HG03457 (cell line): ENCODE data around the gene GGN.
"Not testable (repeated sequence)": the region's sequence is repeated elsewhere in the genome, so short reads cannot be mapped to it uniquely, and the experiment has no call there.

ENCODE experiments used
- ATAC-seq: cut with Tn5 transposase; IDR thresholded peaks from one replicate; pipeline ENCODE4 v1.9.1; 2021; ENCODE audit warnings: moderate number of reproducible peaks; ENCODE audit not compliant: unreplicated experiment

GGN gene

DNA sequence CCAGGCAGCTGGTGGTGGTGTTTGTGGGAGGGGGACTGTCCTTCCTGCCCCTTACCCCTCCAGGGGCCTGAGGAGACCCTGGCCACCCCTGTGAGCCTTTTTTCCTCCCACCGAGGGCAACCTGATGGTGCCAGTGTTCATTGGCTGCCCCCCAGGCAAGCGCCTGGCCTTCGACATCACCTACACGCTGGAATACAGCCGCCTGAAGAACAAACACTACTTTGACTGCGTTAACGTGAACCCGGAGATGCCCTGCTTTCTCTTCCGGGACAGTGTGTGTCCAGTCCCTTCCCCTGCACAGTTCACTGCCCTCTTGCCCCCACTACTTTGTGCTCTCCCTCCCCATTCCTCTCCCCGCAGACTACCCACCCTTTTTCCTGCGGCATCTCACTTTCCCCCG is 20.8 kb downstream of the GGN start:
- no peak for ATAC-seq

DNA sequence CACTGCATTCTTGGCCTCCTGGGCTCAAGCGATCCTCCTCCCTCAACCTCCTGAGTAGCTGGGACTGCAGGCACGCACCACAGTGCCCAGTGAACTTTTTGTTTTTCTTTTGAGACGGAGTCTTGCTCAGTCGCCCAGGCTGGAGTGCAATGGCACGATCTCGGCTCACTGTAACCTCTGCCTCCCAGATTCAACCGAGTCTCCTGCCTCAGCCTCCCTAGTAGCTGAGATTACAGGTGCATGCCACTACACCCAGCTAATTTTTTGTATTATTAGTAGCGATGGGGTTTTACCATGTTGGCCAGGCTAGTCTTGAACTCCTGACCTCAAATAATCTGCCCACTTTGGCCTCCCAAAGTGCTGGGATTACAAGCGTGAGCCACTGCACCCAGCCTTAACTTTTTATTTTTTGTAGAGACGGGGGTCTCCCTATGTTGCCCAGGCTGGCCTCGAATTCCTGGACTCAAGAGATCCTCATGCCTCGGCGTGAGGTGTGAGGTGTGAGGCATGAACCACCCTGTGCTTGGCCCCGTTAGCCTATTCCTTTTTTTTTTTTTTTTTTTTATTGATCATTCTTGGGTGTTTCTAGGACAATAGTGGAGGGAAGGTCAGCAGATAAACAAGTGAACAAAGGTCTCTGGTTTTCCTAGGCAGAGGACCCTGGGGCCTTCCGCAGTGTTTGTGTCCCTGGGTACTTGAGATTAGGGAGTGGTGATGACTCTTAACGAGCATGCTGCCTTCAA is 24.7 kb downstream of the GGN start:
- not testable (repeated sequence) for ATAC-seq

DNA sequence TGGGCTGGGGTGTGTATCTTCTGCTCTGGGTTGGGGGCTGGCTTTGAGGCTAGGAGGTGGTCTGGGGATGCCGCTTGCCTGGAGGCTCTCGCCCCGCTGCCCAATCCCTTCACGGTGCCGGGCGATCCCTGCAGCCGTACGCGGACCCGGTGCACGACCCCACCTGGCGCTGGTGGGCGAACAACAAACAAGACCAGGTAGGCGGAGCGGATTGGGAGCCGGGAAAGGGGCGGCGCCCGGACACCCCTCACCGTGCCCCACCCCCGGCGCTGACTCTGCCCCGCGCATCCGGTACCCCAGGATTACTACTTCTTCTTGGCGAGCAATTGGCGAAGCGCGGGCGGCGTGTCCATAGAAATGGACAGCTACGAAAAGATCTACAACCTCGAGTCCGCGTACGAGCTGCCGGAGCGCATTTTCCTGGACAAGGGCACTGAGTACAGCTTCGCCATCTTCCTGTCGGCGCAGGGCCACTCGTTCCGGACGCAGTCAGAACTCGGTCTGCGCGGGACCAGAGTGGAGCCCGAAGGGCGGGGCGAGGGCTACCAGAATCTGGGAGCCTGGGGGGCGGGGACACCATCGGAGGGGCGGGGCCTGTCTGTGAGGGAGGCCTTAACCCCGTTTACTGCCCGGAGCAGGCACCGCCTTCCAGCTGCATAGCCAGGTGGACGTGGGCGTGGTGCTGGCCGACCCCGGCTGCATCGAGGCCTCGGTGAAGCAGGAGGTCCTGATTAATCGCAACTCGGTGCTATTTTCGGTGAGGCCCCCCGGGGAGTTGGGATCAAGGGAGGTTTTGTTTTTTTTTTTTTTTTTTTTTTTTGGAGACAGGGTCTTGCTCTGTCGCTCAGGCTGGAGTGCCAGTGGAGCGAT is 25.5 kb downstream of the GGN start:
- ATAC-seq: no peak

DNA sequence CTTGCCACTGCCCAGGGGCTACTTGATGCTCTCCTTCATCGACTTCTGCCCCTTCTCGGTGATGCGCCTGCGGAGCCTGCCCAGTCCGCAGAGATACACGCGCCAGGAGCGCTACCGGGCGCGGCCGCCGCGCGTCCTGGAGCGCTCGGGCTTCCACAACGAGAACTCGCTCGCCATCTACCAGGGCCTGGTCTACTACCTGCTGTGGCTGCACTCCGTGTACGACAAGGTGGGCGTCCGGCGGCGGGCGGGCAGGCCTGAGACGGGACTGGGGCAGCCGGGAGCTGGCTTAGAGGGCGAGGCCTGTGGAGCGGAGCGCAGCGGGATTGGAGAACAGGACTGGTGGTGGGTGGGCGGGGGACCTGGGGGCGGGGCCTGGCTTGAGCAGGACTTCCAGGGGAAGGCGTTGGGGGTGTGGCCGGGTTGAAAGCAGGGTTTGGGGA is 26.2 kb downstream of the GGN start:
- no peak for ATAC-seq

DNA sequence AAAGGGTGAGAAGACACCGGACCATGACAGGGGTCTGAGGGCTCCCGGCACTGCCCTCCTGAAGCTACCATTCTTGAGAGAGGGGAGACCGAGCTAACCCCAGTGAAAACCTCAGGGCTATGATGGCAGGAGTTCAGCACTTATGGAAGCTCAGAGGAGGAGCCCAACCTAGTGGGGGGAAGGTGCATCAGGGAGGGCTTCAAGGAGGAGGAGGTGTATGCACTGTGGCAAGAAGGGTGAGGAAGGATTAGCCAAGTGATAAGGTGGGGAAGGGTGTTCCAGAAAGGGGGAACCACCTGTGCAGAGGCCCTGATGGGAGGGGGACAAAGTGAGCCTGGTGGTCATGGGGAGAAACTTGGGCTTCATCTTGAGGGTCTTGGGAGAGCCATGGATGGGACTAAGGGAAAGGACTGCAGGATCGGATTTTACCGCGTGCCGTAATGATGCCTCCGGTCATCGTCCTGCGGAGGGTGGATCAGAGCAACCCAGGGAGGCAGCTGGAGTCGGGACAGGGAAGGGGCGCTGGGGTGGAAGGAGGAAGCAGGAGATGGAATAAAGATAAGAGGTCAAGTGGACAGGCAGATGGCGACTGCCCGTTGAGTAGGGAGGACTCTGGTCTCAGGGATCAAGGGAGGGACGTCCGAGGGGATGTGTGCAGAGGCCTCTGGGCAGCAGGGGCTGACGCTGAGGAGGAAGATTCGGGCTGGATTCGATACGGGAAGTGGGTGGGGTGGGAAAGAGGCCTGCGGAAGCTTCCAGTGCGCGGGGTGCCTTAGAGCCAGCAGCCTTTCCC is 26.8 kb downstream of the GGN start:
- no peak for ATAC-seq

DNA sequence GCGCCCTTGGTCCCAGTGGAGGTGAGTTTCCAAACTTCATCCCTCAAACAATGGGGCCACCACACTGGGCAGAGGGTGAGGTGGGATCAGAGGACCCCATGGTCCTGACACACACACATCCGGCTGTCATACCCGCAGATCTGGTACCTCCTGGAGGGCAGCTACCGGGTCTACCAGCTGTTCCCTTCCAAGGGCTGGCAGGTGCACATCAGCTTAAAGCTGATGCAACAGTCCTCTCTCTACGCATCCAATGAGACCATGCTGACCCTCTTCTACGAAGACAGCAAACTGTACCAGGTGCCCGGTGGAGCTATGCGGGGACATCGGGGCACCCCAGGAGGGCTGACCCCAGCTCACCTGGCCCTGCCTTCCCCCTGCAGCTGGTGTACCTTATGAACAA is 27.5 kb downstream of the GGN start:
- ATAC-seq: no peak

DNA sequence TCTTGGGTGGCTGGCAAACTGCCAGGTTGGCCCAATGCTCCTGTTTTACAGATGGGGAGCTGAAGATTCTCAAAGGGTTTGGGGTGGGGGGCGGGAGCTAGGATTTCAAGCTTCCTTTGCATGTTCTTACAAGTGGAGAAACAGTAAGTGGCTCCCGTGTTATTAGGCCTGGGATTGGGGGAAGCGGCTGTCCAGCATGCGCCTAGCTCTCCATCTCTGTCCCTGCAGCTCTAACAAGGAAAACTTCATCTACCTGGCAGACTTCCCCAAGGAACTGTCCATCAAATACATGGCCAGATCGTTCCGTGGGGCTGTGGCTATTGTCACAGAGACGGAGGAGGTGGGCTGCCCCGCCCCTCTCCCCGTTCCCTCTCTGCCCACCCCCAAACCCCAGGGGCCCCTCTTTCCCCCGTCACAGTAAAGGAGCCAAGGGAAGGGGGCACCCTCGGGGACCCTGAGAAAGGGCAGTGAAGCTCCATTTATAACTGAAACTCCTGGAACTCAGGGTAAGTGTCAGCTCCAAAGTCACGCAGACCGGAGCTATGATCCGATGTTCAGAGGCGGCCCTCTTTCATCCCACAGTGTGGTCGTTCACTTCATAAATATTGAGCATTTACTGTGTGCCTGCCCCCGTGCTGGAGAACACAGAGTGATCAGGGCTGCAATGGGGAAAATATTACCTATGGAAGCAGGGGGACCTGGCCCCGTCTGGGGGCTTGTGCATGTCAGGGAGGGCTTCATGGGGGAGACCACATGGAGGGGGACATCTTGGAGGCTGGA is 28.4 kb downstream of the GGN start:
- no peak for ATAC-seq

DNA sequence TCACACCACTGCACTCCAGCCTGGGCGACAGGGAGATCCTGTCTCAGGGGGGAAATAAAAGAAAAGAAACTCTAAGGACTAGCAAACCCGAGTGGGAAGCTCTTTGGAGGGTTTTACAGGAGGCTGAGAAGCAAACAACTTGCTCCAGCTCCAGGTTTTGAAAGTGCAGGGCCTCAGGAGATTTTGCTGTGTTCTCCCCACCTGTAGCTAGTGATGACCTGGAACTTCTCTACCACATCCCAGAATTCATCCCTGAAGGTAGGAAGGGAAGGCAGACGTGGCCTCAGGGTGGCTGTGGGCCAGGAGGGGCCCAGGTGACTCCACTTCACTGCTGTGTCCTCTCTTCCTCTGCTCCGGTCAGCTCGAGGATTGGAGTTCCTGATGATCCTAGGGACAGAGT is 29.8 kb downstream of the GGN start:
- ATAC-seq: no peak

DNA sequence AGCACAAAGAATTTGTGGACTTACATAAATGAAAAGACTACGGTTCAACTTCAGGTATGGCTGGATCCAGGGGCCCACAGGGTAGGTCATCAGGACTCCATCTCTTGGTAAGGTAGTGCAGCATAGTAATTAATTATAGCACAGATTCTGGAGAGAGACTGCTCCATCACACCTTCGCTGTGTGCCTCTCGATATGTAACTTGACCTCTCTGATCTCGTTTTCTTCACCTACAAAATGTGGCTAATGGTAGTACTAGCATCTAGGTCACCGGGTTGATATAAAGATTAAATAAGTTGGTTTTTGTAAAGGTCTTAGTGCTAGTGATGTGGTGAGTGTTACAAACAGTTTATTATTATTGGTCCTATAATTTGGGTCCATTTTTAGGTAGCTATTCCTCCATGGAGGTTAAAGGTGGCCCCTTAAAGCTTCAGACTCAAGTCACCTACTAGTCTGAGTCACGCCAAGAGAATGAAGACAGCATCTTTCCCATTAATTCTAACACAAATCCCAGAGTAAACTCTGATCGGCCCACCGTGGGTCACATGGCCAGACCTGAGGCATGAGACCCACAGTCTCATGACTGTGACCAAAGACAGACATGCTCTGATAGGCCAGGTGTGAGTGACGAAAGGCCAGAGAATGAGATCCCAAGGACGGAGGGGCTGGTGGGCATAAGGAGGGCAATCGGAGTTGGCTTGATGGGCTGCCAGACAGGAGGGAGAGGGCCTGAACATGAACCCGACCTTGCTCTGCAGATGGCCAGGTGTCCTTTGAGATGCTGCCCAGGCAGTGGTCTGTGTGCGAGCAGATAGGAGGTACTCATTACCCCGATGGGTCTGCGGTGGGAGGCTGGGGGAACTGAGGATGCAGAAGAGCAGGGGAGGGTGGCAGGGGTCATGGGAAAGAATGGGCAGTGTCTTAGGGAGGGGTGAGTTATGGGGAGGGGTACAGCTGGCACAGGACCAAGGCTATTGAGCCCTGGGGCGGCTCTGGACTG is 31.8 kb downstream of the GGN start:
- ATAC-seq: no peak

DNA sequence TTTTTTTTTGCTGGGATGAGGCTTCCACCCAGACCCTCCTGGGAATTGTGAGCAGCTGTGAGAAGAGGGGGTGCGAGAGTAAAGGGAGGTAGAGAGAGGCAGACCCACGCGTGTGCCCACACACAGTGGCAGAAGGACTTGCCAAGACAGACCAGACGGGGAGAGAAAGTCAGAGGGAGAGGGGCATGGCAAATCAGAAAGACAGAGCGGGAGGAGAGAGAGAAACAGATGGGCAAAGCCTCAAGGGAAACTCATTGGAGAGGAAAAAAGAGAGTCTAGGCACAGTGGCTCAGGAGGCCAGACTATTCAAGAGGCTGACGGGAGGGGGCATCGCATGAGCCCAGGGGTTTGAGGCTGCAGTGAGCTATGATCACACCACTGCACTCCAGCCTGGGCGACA is 35.2 kb downstream of the GGN start:
- ATAC-seq: no peak

DNA sequence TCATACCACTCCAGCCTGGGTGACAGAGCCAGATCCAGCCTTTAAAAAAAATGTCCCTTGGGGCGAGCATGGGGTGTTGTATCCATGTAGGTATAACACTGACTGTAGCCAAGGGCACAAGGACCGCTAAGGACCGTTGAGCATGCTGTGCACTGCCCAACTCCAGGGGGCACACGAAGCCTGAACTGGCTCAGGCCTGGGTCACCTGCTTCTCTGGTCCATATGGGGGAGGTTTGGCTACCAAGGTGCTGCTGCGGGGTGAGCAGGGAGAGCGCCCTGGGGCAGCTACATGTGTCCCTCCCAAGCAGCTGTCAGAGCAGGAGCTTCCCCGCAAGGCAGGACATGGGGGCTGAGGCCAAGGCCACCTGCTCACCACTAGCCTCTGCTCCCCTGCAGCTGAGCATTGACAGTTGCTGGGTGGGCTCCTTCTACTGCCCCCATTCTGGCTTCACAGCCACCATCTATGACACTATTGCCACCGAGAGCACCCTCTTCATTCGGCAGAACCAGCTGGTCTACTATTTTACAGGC is 35.9 kb downstream of the GGN start:
- no peak for ATAC-seq

DNA sequence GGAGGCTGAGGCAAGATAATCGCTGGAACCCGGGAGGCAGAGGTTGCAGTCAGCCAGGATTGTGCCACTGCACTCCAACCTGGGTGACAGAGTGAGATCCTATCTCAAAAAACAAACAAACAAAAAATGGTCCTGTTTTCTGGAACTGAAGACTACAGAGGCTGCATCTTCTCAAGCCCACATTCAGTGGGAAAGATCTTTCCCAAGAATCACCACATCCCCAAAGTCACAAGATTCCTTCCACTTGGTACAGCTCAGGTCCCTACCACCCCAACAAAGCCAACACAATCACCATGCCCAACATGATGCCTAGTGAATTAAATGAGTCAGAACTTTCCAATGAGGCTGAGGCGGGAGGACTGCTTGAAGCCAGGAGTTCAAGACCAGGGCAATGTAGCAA is 37.0 kb downstream of the GGN start:
- ATAC-seq: no peak

DNA sequence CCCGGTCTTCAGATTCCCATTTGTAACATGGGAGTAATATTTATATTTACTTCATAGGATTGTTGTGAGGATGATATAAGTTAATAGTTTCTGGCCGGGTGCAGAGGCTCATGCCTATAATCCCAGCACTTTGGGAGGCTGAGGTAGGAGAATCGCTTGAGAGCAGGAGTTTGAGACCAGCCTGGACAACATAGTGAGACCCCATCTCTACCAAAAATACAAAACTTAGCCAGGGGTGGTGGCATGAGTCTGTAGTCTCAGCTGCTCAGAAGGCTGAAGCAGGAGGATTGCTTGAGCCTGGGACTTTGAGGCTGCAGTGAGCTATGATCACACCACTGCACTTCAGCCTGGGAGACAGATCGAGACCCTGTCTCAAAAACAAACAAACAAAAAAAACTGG is 41.0 kb downstream of the GGN start:
- no peak for ATAC-seq

DNA sequence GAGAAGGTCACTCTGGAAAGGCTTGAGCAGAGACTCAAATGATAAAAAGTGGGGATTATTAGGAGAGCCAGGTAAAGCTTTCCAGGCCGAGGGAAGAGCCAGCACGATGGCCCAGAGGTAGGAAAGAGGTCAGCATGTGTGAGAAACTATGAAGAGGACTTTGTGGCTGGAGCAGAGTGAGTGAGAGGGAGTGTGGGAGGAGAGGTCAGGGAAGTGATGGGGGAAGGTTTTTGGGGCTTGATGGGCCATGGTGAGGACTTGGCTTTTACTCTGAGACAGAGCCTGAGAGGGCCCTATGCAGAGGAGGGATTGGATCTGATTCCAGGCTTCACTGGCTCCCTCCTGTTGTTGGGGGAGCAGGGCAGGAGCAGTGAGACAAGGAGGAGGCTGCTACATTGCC is 46.9 kb downstream of the GGN start:
- no peak for ATAC-seq

DNA sequence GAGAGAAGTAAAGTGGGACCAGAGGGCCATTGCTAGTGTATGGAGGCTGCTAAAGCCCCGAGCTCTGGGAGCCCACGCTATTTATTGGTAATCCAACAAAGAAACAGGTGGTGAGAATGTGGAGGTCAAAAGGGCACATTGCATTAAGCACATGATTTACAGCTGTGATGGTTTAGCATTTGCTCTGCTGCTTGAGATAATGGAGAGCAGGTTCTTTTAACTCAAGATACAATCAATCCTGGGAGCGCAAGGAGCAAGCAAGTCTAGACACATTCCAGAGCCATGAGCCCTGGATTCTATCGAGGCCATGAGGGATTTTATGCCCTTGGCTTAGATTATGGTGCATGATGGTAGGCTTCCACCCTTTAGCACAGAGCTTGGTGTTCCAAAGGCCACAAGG is 48.8 kb downstream of the GGN start:
- ATAC-seq: not testable (repeated sequence)

DNA sequence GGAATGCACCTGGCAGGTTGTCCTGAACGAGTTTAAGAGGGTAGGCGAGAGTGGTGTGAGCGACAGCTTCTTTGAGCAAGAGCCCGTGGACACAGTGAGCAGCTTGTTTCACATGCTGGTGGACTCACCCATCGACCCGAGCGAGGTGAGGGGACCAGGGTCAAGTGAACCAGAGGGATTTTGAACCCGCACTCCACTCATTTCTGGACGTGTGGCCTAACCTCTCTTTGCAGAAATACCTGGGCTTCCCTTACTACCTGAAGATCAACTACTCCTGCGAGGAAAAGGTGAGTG is 50.5 kb downstream of the GGN start:
- no peak for ATAC-seq

DNA sequence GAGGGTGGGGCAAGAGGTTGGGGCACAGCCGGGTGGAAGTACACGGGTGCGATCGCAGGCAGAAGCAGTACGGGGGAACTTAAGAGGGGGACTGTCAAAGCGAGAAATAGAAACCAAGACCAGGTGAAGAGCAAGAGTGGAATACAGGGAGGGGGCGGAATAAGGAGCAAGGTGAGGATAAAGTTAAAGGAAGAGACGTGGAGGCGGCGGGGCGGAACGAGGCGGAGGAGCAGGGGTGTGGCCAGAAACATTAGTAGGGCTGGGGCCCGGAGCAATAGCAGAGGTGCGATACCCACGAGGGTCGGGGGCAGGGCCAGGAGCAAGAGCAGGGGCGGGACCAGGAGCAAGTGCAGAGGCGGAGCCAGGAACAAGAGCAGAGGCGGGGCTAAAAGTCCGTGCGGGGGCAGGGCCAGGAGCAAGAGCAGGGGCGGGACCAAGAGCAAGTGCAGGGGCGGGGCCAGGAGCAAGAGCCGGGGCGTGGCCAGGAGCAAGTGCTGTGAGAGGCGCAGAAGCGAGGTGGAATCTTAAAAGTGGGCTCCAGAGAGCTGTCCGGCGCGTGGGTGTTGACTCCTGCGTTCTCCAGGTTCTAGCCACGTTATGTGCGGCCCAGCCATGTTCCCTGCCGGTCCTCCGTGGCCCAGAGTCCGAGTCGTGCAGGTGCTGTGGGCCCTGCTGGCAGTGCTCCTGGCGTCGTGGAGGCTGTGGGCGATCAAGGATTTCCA is 51.0 kb downstream of the GGN start:
- ATAC-seq: peak; percentile 38

DNA sequence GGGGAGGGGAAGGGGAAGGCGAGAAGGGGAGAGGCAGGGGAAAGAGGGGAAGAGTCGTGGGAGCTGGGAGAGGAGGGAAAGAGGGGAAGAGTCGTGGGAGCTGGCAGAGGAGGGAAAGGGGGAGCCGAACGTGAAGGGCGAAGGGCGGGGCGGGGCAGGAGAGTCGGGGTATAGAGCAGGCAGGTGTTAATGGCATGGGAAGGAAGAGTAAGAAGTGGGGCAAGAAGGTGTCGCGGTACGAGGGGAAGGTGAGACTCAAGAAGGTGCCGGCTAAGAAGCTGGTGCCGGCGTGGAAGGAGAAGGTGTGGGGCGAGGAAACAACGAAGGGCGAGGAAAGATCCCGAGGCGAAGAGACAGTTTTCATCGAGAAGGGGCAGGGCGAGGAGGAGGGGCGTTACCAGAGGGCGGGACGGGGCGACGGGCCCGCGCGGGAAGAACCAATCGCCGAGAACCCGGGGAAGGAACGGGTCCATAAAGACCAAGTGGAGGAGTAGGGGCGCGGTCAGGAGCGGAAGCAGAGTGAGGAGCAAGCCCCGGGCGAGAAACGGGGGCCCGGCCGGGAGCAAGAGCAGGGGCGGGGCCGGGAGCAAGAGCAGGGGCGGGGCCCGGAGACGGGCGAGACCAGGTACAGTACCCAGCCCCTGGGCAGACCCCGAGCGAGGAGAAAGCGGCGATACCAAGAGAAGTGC is 51.7 kb downstream of the GGN start:
- ATAC-seq: peak; percentile 65
